Prostate gland (tissue), 2 donors: ENCODE measurements around the gene DGKB. TPM values are rescaled to one million over a fixed set of nuclear protein-coding genes. Genes with fewer than 3 reads are reported as not detected.

Experiments
- DNase-seq: peaks from one replicate; pipeline ENCODE4 v3.0.0-alpha.2; 2019; ENCODE audit warnings: low spot score
- H3K27ac ChIP-seq, 2 donors: fragments of 200-600 bp; sonication (generic); 2 replicates each; pipeline ENCODE4 v1.5.1; 2017 to 2019
- H3K27me3 ChIP-seq: fragments of 200-600 bp; sonication (generic); replicated peaks from 2 replicates; pipeline ENCODE4 v1.5.1; 2019; ENCODE audit not compliant: insufficient read depth
- H3K36me3 ChIP-seq, 2 donors: fragments of 200-600 bp; sonication (generic); 1 replicate in 1 of 2; 2 replicates in 1 of 2; pipeline versions ENCODE4 v1.5.1 to v1.8.1; 2017 to 2019
- H3K4me1 ChIP-seq: fragments of 200-600 bp; sonication (generic); replicated peaks from 2 replicates; pipeline ENCODE4 v1.5.1; 2019
- H3K4me3 ChIP-seq, 2 donors: fragments of 200-600 bp; sonication (generic); 2 replicates each; pipeline ENCODE4 v1.5.1; 2017 to 2019
- H3K9me3 ChIP-seq: fragments of 200-600 bp; sonication (generic); 2 replicates; pipeline ENCODE4 v1.5.1; 2017
- POLR2A ChIP-seq: fragments of 450-650 bp; IDR thresholded peaks from one replicate; pipeline ENCODE4 v1.6.1; 2016; ENCODE audit warnings: antibody characterized with exemption, mild to moderate bottlenecking
- POLR2AphosphoS5 ChIP-seq: sonication (generic); formaldehyde crosslinking; IDR thresholded peaks from one replicate; pipeline ENCODE4 v1.6.1; 2017; ENCODE audit warnings: antibody characterized with exemption
- WGBS: methylation state at CpG from one replicate; pipeline ENCODE4 v1.1.5; 2018; 5-methylcytosine and 5-hydroxymethylcytosine counted together
- intact Hi-C: fragments of 100-400 bp; cut with DNase I; formaldehyde crosslinking; loops from one replicate; pipeline ENCODE4 v1.14.2; 2022
- total RNA-seq, 2 donors: library from RNA; depleted of rRNA; stranded (reverse); fragments of >200 nt; gene quantifications; one replicate each; pipeline ENCODE4 v1.1.0, GENCODE V29; 2016
- TF ChIP-seq, protein P1 (sequence below), 4 experiments: fragments of 200-600 bp in 2 of 4; fragments of 450-650 bp in 2 of 4; sonication (generic) in 2 of 4; IDR thresholded peaks; 1 replicate in 3 of 4; 2 replicates in 1 of 4; pipeline ENCODE4 v1.5.1; 2016 to 2019; ENCODE audit warnings: antibody characterized with exemption in 4 of 4, mild to moderate bottlenecking in 2 of 4, moderate library complexity in 2 of 4

DGKB gene
- total RNA-seq, 2 donors from 2014 or later, result 0.45 TPM; not detected in 1

DNA sequence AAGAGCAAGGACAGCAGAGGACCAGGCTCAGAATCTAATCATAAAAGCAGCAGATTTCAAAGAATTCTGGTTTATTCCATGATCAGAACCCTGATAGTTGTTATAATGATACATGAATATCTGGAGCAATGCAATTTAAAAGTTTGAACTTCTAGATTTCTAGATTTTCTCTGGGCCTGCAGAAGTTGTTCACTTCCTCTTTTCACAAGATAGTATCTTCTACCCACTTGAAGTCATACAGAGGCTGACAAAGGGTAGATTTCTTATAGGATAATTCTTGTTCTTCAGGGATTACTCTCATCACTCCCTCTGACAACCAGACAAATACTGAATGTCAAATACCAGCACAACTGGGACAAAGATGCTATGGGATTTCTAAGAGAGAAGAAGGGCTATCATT, 593.1 kb downstream of the DGKB start:
- no peak overlapping the region for H3K27ac ChIP-seq

DNA sequence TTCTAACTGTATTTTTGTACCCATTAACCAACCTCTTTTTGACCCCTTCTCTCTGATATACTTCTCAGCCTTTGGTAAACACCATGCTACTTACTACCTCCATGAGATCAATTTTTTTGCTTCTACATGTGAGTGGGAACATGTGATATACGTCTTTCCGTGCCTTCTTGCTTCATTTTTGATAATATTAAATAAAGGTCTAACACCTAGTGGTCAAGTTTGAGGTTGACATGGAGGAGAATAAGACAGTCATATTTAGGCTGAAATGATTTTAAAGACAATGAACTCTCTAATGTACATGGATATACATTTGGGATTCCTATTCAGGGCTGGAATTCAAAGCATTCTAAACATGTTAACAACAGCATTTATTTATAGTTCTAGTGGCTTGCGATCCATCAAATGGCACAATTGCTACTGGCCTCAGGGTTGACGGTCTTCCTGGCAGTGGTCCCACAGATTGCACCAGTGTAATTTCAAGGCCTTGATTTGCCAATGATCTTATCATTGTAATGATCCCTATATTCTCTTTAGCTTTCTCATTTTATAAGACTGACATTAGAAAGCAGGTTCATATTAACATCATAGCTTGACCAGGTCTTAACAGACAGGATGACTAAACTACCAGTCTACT, 597.2 kb downstream of the DGKB start:
- no peak for TF ChIP-seq POLR2A
- TF ChIP-seq, protein P1, sequence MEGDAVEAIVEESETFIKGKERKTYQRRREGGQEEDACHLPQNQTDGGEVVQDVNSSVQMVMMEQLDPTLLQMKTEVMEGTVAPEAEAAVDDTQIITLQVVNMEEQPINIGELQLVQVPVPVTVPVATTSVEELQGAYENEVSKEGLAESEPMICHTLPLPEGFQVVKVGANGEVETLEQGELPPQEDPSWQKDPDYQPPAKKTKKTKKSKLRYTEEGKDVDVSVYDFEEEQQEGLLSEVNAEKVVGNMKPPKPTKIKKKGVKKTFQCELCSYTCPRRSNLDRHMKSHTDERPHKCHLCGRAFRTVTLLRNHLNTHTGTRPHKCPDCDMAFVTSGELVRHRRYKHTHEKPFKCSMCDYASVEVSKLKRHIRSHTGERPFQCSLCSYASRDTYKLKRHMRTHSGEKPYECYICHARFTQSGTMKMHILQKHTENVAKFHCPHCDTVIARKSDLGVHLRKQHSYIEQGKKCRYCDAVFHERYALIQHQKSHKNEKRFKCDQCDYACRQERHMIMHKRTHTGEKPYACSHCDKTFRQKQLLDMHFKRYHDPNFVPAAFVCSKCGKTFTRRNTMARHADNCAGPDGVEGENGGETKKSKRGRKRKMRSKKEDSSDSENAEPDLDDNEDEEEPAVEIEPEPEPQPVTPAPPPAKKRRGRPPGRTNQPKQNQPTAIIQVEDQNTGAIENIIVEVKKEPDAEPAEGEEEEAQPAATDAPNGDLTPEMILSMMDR (IDR thresholded peaks at IDR 0.05), result no peak
- no peak for TF ChIP-seq POLR2AphosphoS5
- DNase-seq, result no peak
- WGBS, result 71% methylated on average over 4 of the region's 4 CpGs
- H3K4me3 ChIP-seq, result no peak overlapping the region
- no peak overlapping the region for H3K27ac ChIP-seq
- H3K4me1 ChIP-seq, result no peaks in the 10 kb centered on the region
- H3K36me3 ChIP-seq, result no peaks in the 10 kb centered on the region
- H3K27me3 ChIP-seq, result no peaks in the 10 kb centered on the region
- intact Hi-C loops, result no loop called here
- no peaks in the 10 kb centered on the region for H3K9me3 ChIP-seq

More for the DNA sequence above, 593.1 kb downstream of the DGKB start:
- TF ChIP-seq POLR2A (no peak), POLR2AphosphoS5 (no peak)
- TF ChIP-seq, protein P1 (IDR thresholded peaks at IDR 0.05), result no peak
- intact Hi-C loops, result no loop called here
- no peaks in the 10 kb centered on the region for H3K4me1 ChIP-seq
- no peaks in the 10 kb centered on the region for H3K27me3 ChIP-seq
- H3K4me3 ChIP-seq, result no peak overlapping the region
- DNase-seq, result no peak
- H3K36me3 ChIP-seq, result no peaks in the 10 kb centered on the region
- H3K9me3 ChIP-seq, result no peaks in the 10 kb centered on the region

DNA sequence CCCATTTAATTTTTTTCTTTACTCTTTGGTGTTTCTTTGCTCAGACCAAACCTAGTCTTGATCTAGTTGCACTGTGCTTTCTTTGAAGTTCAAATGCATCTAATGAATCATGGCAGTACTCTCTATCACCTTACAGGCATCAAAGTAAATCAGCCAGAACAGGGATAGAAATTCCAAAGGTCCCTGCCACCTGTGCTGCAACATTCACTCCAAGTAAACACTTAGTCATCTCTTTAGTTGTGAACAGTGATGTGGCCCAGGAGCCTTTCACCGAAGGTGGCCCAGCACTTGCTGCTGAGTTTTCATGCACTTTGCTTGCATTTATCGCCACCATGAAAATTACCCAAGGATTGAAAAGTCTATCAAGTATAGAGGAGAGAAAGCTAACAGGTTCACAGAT, 599.0 kb downstream of the DGKB start:
- Histone ChIP-seq H3K27ac (no peak overlapping the region), H3K9me3 (no peaks in the 10 kb centered on the region), H3K4me3 (no peak overlapping the region), H3K4me1 (no peaks in the 10 kb centered on the region), H3K36me3 (no peaks in the 10 kb centered on the region), H3K27me3 (no peaks in the 10 kb centered on the region)
- 89% methylated on average over 2 of the region's 2 CpGs for WGBS
- TF ChIP-seq POLR2AphosphoS5 (no peak), POLR2A (no peak)
- TF ChIP-seq, protein P1 (IDR thresholded peaks at IDR 0.05), result no peak
- intact Hi-C loops, result no loop called here
- DNase-seq, result no peak

DNA sequence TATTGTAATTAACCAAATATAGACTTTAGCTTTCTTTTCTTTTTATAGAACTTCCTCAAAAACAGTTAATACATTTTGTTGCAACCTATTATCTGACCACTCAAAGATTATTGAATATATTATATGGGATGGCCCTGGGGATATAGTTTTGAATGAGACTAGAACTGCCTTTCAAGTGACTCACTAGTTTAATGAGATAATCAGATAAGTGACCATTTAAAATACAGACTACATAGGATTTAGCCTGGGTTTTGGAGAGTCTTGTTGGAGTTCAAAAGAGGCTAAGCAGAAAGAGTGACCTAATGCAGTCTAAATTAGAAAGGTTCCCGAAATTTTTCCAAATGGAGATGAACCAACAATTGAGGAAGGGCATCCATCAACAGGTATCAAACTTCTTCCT, 607.9 kb downstream of the DGKB start:
- no peaks in the 10 kb centered on the region for H3K4me1 ChIP-seq
- H3K27me3 ChIP-seq, result no peaks in the 10 kb centered on the region
- no peaks in the 10 kb centered on the region for H3K9me3 ChIP-seq
- H3K27ac ChIP-seq, result no peak overlapping the region
- TF ChIP-seq POLR2A, result no peak
- no peak for TF ChIP-seq POLR2AphosphoS5
- TF ChIP-seq, protein P1 (IDR thresholded peaks at IDR 0.05), result no peak
- WGBS, result 26% methylated on average over 1 of the region's 1 CpG
- intact Hi-C loops, result no loop called here
- no peaks in the 10 kb centered on the region for H3K36me3 ChIP-seq
- no peak for DNase-seq
- H3K4me3 ChIP-seq, result no peak overlapping the region

DNA sequence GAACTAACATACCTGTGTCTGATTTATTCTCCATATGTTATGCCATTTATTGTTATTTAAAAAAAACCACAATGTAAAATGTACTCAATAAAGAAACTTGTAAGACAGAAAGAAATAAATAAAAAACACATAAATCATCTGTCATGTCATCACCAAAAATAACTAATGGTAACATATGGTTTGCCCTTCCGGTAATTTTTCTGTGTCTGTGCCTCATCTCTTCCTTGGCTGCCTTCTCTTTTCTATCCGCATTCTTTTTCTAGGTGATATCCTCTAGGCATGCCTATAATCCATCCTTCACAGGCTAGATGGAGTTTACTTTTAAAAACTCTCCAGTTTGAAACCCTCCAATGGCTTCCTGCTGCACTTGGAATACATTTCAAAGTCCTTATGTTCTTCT, 609.1 kb downstream of the DGKB start:
- intact Hi-C loops, result no loop called here

More for the DNA sequence above, 609.1 kb downstream of the DGKB start:
- no peak overlapping the region for H3K4me3 ChIP-seq
- H3K27me3 ChIP-seq, result no peaks in the 10 kb centered on the region
- no peaks in the 10 kb centered on the region for H3K4me1 ChIP-seq
- no peaks in the 10 kb centered on the region for H3K36me3 ChIP-seq
- no peak for TF ChIP-seq POLR2AphosphoS5
- TF ChIP-seq, protein P1 (IDR thresholded peaks at IDR 0.05), result no peak
- no peak for TF ChIP-seq POLR2A
- no peaks in the 10 kb centered on the region for H3K9me3 ChIP-seq
- WGBS, result 79% methylated on average over 2 of the region's 2 CpGs
- no peak for DNase-seq
- no peak overlapping the region for H3K27ac ChIP-seq
